SKM-1 treated with dmso at 0.1 percent for 144 hours (cell line): ENCODE measurements around the gene RORC.

Experiments used
- DNase-seq: peaks from one replicate; lab custom pipeline; 2025; ENCODE audit not compliant: unreplicated experiment; lab: John Stamatoyannopoulos, UW

The RORC gene

GRCh38 chr1:151828921-151829320 lies 2.7 kb downstream of the RORC start:
- no peak for DNase-seq

GRCh38 chr1:151827853-151828252 lies 3.7 kb downstream of the RORC start:
- DNase-seq: no peak

- no peak for DNase-seq
Measured at GRCh38 chr1:151825751-151826660, 5.6 kb downstream of the RORC start.

DNA sequence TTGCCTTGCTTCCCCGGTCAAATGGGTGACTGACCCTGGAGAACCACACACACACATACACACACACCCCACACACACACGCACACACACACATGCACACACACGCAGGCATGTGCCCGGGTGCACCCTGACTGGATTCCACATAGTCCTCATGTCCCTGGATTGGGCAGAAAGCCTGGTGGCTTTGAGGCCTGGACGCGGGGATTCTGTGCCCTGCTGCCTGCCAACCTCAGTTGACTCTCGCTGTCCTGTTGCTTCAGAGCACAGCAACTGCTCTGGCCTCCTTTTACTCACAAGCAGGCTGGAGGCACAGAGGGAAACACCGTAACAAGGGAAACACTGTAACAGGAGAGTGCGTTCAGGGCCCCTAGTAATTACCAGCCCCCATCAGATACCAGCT lies 6.4 kb downstream of the RORC start:
- no peak for DNase-seq

GRCh38 chr1:151823175-151823574 lies 8.4 kb downstream of the RORC start:
- DNase-seq: no peak

DNA sequence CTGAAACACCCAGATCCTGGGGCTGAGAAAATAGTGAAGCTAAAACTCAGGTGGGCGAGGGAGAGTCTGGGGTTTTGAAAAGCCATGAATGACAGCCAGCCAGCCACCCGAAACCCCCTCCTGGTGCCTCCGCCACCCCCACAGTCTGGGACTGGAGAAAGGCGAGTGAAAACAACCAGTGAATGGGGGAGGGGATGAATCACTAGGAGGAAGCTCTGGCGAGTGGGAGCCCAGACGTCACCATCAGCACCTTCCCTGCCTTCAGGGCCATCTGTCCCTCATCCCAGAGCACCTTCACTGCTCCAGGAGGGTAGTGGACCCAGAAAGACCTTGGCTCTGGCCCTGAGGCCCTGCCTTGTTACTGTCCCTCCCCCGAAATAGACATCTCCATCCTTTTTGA lies 9.2 kb downstream of the RORC start:
- DNase-seq: no peak

DNA sequence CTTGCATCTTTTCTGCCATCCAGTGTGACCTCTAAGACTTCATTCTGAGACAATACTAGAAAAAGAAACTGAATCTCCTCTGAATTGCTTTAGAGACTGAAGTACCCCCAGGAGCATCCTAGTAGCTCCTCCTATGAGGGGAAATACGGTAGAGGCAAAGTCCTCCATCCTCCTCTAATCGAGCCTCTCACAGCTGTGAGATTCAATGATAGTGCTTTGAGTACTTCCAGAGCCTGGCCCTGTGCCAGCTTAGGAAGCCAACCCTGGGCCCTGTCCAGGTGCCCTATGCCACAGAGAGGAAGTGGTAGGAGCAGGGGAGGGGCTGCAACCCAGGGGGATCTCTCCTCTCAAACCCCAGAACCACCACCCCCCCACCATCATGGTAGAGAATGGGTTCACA lies 10.7 kb downstream of the RORC start:
- no peak for DNase-seq

DNA sequence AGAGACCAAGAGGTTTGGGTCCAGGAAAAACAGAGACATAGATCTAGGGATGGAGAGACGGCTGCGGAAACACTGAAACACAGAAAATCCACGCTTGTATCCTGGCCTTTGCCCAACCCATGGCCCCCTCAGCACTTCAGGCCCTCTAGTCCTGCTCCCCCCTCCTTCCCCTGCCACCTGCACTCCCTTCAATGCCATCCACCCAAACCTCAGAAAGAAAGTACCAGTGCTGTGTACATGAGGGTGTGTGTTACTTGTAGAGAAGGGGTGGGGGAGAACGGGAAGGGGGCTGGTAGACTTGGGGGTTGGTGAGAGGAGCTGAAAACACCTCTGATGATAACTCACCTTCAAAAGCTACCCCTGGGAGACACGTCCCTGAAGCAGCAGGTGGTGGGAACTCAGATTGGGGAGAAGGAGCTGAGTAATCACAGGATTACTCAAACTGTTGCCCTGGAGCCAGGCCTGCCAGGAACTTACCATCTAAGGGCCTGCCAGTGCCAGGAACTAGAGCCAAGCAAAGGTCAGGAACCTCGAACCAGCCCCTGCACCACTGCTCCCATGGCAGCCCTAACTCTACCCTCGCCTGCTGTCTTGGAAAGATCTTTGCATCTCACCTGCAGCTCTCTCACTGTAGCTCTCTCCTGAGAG lies 11.5 kb downstream of the RORC start:
- no peak for DNase-seq

DNA sequence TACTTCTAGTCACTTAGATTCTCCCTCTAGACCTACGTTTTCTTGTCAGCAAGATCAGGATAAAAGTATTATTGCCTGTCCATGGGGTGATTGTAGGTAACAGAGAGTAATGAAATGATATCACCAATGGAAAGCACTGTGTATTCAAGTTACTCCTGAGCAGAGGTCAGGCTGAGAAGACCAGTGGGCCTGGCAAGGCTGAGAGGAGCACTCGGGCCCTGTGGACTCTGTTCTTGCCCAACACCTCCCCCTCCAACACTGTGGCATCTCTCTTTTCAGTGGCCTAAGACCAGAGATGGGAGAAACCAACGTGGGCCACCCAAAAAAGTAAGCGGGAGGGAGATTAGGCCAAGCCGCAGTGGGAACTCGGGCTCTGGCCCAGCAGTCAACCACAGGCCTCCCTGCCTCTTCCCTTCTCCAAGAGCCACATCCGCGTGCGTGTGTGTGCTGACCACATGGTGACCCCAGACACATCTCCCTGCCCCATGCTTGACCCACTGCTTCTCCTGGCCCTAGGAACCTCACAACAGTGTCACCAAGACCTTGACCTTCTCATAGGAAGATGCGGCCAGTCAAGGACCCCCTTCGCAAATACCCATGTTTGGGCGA lies 12.3 kb downstream of the RORC start:
- no peak for DNase-seq

GRCh38 chr1:151817353-151817730 lies 14.3 kb downstream of the RORC start:
- DNase-seq: peak; percentile 42

- no peak for DNase-seq
Measured at GRCh38 chr1:151816548-151817352, 14.9 kb downstream of the RORC start.

DNA sequence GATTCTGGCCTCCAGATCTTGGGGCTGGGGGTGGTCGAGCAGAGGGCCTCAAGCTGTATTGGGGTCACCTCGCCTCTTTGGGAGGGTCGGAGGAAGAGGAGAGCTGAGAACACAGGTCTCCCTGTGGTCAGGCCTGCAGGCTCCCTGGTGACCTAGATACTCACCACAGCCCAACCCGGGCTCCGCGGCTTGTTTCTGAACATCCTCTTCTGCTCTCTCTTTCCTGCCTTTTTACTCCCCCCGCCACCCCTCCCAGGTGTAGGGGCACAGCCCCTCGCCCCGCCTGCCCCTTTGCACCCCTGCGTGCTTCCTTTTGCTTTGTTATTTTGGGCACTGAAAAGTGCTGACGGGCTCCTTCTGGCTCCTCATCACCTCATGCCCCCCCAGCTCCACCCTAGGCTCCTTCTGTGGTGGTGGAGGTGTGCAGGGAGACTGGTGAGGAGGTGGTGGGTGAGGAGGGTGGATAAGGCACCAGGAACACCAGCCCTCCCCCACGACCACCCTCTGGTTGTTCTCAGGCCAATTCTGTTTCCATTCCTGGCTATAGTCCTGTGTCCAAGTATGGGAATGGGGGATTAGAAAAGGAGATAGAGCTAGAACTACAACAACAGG lies 15.8 kb downstream of the RORC start:
- DNase-seq: no peak

DNA sequence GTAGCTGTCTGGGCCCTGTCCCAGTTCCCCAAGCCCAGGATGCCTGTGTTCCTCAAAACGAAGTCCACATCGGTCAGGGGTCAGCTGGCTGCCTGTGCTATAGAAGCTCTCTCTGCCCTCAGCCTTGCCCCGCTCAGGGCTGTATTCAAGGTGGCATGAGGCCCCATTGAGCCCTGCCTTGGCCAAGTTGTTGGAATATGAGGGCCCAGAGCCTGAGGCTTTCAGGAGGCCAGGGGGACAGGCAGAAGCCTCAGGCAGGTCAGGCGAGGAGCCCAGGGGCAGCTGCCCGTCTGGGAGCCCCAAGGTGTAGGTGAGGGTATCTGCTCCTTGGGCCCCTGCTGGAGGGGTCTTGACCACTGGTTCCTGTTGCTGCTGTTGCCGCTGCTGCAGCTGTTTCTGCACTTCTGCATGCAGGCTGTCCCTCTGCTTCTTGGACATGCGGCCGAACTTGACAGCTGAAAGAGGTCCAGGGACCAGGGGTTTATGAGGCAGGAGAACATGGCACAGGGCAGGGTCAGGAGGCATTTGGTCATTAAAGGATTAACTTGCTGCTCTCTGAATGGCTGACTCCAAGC lies 16.5 kb downstream of the RORC start:
- DNase-seq: no peak

DNA sequence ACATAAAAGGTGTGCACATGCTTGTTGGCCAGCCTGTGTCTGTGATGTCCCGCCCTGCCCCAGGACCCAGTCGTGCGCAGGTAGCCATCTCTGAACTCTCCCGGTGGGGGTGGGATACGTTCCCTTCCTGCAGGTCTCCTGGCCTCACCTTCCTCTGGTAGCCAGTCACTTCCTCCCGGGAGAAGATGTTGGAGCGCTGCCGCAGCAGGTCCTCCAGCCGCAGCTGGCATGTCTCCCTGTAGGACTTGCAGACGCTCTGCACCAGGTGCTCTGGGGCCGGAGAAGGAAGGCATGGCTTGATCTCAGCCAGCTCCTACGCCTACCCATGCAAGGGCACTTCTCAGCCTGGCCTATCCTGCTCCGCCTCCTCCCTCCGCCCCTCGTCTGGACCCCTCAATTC lies 17.2 kb downstream of the RORC start:
- DNase-seq: no peak

GRCh38 chr1:151813271-151813977 lies 18.2 kb downstream of the RORC start:
- no peak for DNase-seq

GRCh38 chr1:151811181-151811580 lies 20.4 kb downstream of the RORC start:
- DNase-seq: no peak

- DNase-seq: no peak
Measured at GRCh38 chr1:151809985-151810556, 21.5 kb downstream of the RORC start.

- DNase-seq: no peak
Measured at GRCh38 chr1:151809290-151809984, 22.2 kb downstream of the RORC start.

DNA sequence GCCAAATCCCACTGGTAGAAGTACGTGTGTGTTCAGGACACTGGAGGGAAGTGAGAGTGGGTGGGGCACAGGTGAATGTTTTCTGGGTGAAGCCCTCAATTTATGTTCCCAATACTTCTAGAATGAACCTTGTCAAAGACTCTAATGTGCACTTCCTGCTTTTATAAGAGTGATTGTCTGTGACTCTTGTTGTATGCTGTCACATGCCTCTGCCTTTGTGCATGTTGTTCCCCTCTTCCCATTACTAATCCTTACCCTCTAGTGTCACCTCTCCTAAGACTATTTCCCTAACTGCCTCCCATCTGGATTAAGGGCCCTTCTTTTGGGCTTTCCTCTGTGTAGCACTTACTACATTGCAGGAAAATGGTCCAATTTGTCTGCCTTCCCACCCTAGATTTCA lies 23.8 kb downstream of the RORC start:
- no peak for DNase-seq
